Body of pancreas (tissue), 4 donors: Measurements from ENCODE around the gene IGF2BP2.

Experiments
- CTCF ChIP-seq, 7 experiments: fragments of 450-650 bp in 4 of 7; fragments of 200-600 bp in 3 of 7; sonication (generic) in 3 of 7; IDR thresholded peaks; one replicate each; pipeline ENCODE4 v1.5.1; 2016 to 2019; ENCODE audit warnings: antibody characterized with exemption in 7 of 7
- POLR2A ChIP-seq, 3 donors: fragments of 450-650 bp; IDR thresholded peaks; one replicate each; pipeline ENCODE4 v1.6.1; 2016; ENCODE audit warnings: antibody characterized with exemption in 3 of 3, mild to moderate bottlenecking in 2 of 3

- TF ChIP-seq CTCF (IDR thresholded peaks at IDR 0.05) (no peak), POLR2A (IDR thresholded peaks at IDR 0.05) (no peak)
Observed at GRCh38 chr3:185857208-185857607, 32.4 kb upstream of the IGF2BP2 start.
